Caco-2 (cell line): ENCODE results near the gene KIF19. TPM values are rescaled to one million over a fixed set of nuclear protein-coding genes. Genes with fewer than 3 reads are reported as not detected.

ENCODE experiments used
- BruUV-seq: library from RNA; stranded (reverse); fragments of 400-500 nt; replicated peaks from 2 replicates; lab custom pipeline; 2021; lab: Mats Ljungman, UMichigan
- CTCF ChIA-PET: fragments of 300-600 bp; sonication (Branson Sonifier 250); formaldehyde crosslinking; loops from one replicate; lab custom pipeline; 2022; ENCODE audit warnings: antibody characterized with exemption; lab: Charles Lee
- POLR2A ChIA-PET: fragments of 300-600 bp; sonication (Branson Sonifier 250); formaldehyde crosslinking; loops from one replicate; lab custom pipeline; 2022; ENCODE audit warnings: antibody characterized with exemption; lab: Charles Lee
- DNase-seq, 2 experiments: peaks; one replicate each; pipeline versions ENCODE4 v3.0.0 to v3.0.0-alpha.2; 2020 to 2022
- H3K27me3 ChIP-seq: replicated peaks from 2 replicates; pipeline ENCODE4 v1.6.0; 2011; ENCODE audit warnings: low read length; ENCODE audit not compliant: control insufficient read depth, insufficient read depth
- H3K36me3 ChIP-seq: 2 replicates; pipeline ENCODE4 v1.5.1; 2011; ENCODE audit warnings: low read length; ENCODE audit not compliant: control insufficient read depth, insufficient read depth
- H3K4me1 ChIP-seq: fragments of 250-450 bp; sonication (Bioruptor Pico); 2 replicates; pipeline ENCODE4 v1.5.1; 2020; ENCODE audit warnings: mild to moderate bottlenecking
- H3K4me3 ChIP-seq: 2 replicates; pipeline ENCODE4 v1.5.1; 2011; ENCODE audit warnings: low read depth, mild to moderate bottlenecking, control low read depth, low read length
- H3K9me3 ChIP-seq: fragments of 250-450 bp; sonication (Bioruptor Pico); 2 replicates; pipeline ENCODE4 v1.5.1; 2020; ENCODE audit warnings: mild to moderate bottlenecking, moderate library complexity
- H3K27ac Mint-ChIP-seq: one replicate; pipeline ENCODE4 v1.8.0; 2022; ENCODE audit warnings: mixed read lengths; ENCODE audit not compliant: unreplicated experiment
- H3K27me3 Mint-ChIP-seq: one replicate; pipeline ENCODE4 v1.8.0; 2022; ENCODE audit warnings: mixed read lengths; ENCODE audit not compliant: insufficient read depth, unreplicated experiment
- H3K36me3 Mint-ChIP-seq: one replicate; pipeline ENCODE4 v1.8.0; 2022; ENCODE audit warnings: mild to moderate bottlenecking, mixed read lengths; ENCODE audit not compliant: insufficient read depth, unreplicated experiment
- H3K4me1 Mint-ChIP-seq: one replicate; pipeline ENCODE4 v1.8.0; 2022; ENCODE audit warnings: low read depth, mixed read lengths; ENCODE audit not compliant: unreplicated experiment
- H3K4me3 Mint-ChIP-seq: one replicate; pipeline ENCODE4 v1.8.0; 2022; ENCODE audit warnings: mild to moderate bottlenecking, moderate library complexity, mixed read lengths; ENCODE audit not compliant: unreplicated experiment
- H3K9me3 Mint-ChIP-seq: one replicate; pipeline ENCODE4 v1.8.0; 2022; ENCODE audit warnings: mixed read lengths; ENCODE audit not compliant: unreplicated experiment
- CTCF ChIP-seq, 2 experiments: fragments of 200-600 bp in 1 of 2; IDR thresholded peaks; 1 replicate in 1 of 2; 2 replicates in 1 of 2; pipeline versions ENCODE4 v1.5.1 to v1.8.0; 2011 to 2022; ENCODE audit warnings: antibody characterized with exemption in 1 of 2, control low read depth in 1 of 2, inconsistent platforms in 1 of 2, low read depth in 1 of 2, low read length in 1 of 2, mild to moderate bottlenecking in 1 of 2, moderate library complexity in 1 of 2; ENCODE audit not compliant: insufficient read depth in 1 of 2, severe bottlenecking in 1 of 2, unreplicated experiment in 1 of 2
- intact Hi-C: fragments of 100-400 bp; cut with micrococcal nuclease; formaldehyde crosslinking; loops from one replicate; pipeline ENCODE4 v1.10.0; 2022; ENCODE audit not compliant: unreplicated experiment
- total RNA-seq: library from RNA; stranded (reverse); gene quantifications from 2 replicates; pipeline ENCODE4 v1.2.3, GENCODE V29; 2022

KIF19 gene
- total RNA-seq, 1 experiment from 2014 or later: not detected

GRCh38 chr17:74299226-74300009 is 26.6 kb upstream of the KIF19 start:
- CTCF ChIA-PET: interaction anchor here (1.1 kb wide), 1 partner anchor 65 kb away, joined by 5 read pairs; no protein-coding TSS in a partner anchor
- intact Hi-C loops: loop anchor here (2.0 kb wide), 1 partner anchor 159 kb away; no protein-coding TSS in a partner anchor
- TF ChIP-seq CTCF (IDR thresholded peaks at IDR 0.05; ENCODE audit: insufficient read depth in 1 of 2, low read depth in 1 of 2, low read length in 1 of 2, severe bottlenecking in 1 of 2, unreplicated experiment in 1 of 2): no peak
- BruUV-seq: no TSS peak
- Histone ChIP-seq H3K9me3 (no peaks in the 10 kb centered on the region), H3K4me1 (0 out of 2 replicates have a peak, but pooled peaks cover 5% of the 10 kb centered on the region), H3K36me3 (no peaks in the 10 kb centered on the region), H3K4me3 (no peak overlapping the region), H3K27me3 (no peaks in the 10 kb centered on the region)
- Mint-ChIP-seq H3K4me1 (peaks cover 8% of the 10 kb centered on the region), H3K27ac (no peak overlapping the region), H3K27me3 (peaks cover 3% of the 10 kb centered on the region), H3K36me3 (no peaks in the 10 kb centered on the region), H3K4me3 (no peak overlapping the region), H3K9me3 (no peaks in the 10 kb centered on the region)
- DNase-seq: no peak
- POLR2A ChIA-PET: no interaction called here

DNA sequence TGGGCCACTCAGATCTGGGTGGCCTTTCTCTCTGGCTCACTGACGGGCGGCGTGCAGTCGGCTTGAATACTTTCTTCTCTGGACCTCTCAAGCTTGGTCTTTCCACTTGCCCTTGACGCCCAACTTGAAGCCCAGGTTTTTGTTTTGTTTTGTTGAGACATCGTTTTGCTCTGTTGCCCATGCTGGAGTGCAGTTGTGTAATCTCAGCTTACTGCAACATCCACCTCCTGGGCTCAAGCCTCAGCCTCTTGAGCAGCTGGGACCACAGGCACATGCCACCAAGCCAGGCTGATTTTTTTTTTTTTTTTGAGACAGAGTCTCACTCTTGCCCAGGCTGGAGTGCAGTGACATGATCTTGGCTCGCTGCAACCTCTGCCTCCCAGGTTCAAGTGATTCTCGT is 22.7 kb upstream of the KIF19 start:
- intact Hi-C loops: no loop called here
- POLR2A ChIA-PET: no interaction called here

GRCh38 chr17:74304184-74304583 is 21.8 kb upstream of the KIF19 start:
- TF ChIP-seq CTCF (IDR thresholded peaks at IDR 0.05; ENCODE audit: insufficient read depth in 1 of 2, low read depth in 1 of 2, low read length in 1 of 2, severe bottlenecking in 1 of 2, unreplicated experiment in 1 of 2): no peak
- Mint-ChIP-seq H3K9me3 (no peaks in the 10 kb centered on the region), H3K27ac (no peak overlapping the region), H3K36me3 (no peaks in the 10 kb centered on the region), H3K4me1 (no peaks in the 10 kb centered on the region), H3K4me3 (no peak overlapping the region), H3K27me3 (peaks cover 3% of the 10 kb centered on the region)
- no peak for DNase-seq
- H3K36me3 ChIP-seq: no peaks in the 10 kb centered on the region
- no peaks in the 10 kb centered on the region for H3K9me3 ChIP-seq
- intact Hi-C loops: no loop called here
- ChIA-PET CTCF (interaction anchor here (1.7 kb wide), 1 partner anchor 57 kb away, joined by 5 read pairs; the partner anchor contains the start of gene BTBD17), POLR2A (no interaction called here)
- H3K4me3 ChIP-seq: no peak overlapping the region
- no peaks in the 10 kb centered on the region for H3K27me3 ChIP-seq
- BruUV-seq: no TSS peak
- no peaks in the 10 kb centered on the region for H3K4me1 ChIP-seq

More for the DNA sequence above, 22.7 kb upstream of the KIF19 start:
- Histone ChIP-seq H3K27me3 (no peaks in the 10 kb centered on the region), H3K36me3 (no peaks in the 10 kb centered on the region), H3K9me3 (no peaks in the 10 kb centered on the region), H3K4me3 (no peak overlapping the region), H3K4me1 (no peaks in the 10 kb centered on the region)
- CTCF ChIA-PET: interaction anchor here (0.6 to 1.7 kb wide), 2 partner anchors 22 to 58 kb away, joined by 3 to 5 read pairs; partner anchors contain the start of gene BTBD17
- H3K36me3 Mint-ChIP-seq: no peaks in the 10 kb centered on the region
- no peak for DNase-seq
- H3K4me1 Mint-ChIP-seq: no peaks in the 10 kb centered on the region
- peaks cover 3% of the 10 kb centered on the region for H3K27me3 Mint-ChIP-seq
- no peak overlapping the region for H3K27ac Mint-ChIP-seq
- no TSS peak for BruUV-seq
- H3K4me3 Mint-ChIP-seq: no peak overlapping the region
- TF ChIP-seq CTCF (IDR thresholded peaks at IDR 0.05; ENCODE audit: insufficient read depth in 1 of 2, low read depth in 1 of 2, low read length in 1 of 2, severe bottlenecking in 1 of 2, unreplicated experiment in 1 of 2): no peak
- H3K9me3 Mint-ChIP-seq: no peaks in the 10 kb centered on the region
